ENCODE results near the gene GNAQ.

DNA sequence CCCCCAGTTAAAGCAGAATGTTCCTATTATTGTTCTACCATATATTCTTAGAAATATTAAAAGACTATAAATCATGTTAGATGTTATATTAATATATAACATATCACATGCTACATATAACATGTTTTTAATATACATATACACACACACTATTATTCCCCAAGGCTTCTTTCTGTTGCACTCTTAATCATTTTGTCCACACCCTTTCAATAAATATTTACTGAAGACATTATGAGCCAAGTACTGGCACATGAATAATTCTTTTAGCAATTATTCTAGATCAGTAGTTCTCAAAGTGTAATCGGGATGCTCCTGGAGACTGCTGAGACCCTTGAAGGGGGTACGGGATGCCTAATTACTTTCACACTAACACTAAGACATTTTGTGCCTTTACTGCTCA, 143.9 kb downstream of the GNAQ start:
- TF ChIP-seq ZBTB1 (CRISPR knock-in tag; IDR thresholded peaks at IDR 0.05; ENCODE audit: borderline replicate concordance) (no peak), CBX5 (CRISPR knock-in tag; IDR thresholded peaks at IDR 0.05; ENCODE audit: borderline replicate concordance) (no peak), TFDP1 (CRISPR knock-in tag; IDR thresholded peaks at IDR 0.05; ENCODE audit: borderline replicate concordance) (no peak), KLF13 (CRISPR knock-in tag; IDR thresholded peaks at IDR 0.05) (no peak), PBX3 (CRISPR knock-in tag; IDR thresholded peaks at IDR 0.05; ENCODE audit: borderline replicate concordance) (no peak), PTBP1 (IDR thresholded peaks at IDR 0.05; ENCODE audit: low read depth, low read length, poor library complexity, severe bottlenecking) (no peak)

All from HepG2 (cell line).